GM23338 (cell line): ENCODE results near the gene CD82. TPM values are rescaled to one million over a fixed set of nuclear protein-coding genes. Genes with fewer than 3 reads are reported as not detected.

ENCODE experiments used
- ATAC-seq: fragments of 200-7000 bp; cut with Tn5 transposase; 3 replicates; pipeline ENCODE4 v1.9.1; 2020
- DNase-seq: peaks from one replicate; pipeline ENCODE4 v3.0.0-alpha.2; 2015; ENCODE audit warnings: low spot score
- H2AFZ ChIP-seq: fragments of 200-600 bp; sonication (generic); 2 replicates; pipeline ENCODE4 v1.8.0; 2016; ENCODE audit warnings: antibody characterized with exemption, mild to moderate bottlenecking, moderate library complexity
- H3F3A ChIP-seq: fragments of 200-600 bp; sonication (generic); replicated peaks from 2 replicates; pipeline ENCODE4 v1.8.0; 2017; ENCODE audit warnings: antibody characterized with exemption, mixed run types, low read depth
- H3K27ac ChIP-seq: fragments of 200-600 bp; sonication (generic); 2 replicates; pipeline ENCODE4 v1.6.1; 2016; ENCODE audit warnings: low read depth
- H3K27me3 ChIP-seq: fragments of 200-600 bp; sonication (generic); 2 replicates; pipeline ENCODE4 v1.8.0; 2016; ENCODE audit warnings: mild to moderate bottlenecking, mixed run types, moderate library complexity; ENCODE audit not compliant: insufficient read depth
- H3K36me3 ChIP-seq: fragments of 200-600 bp; sonication (generic); 2 replicates; pipeline ENCODE4 v1.8.0; 2016; ENCODE audit warnings: mild to moderate bottlenecking; ENCODE audit not compliant: insufficient read depth
- H3K4me1 ChIP-seq: fragments of 200-600 bp; sonication (generic); 2 replicates; pipeline ENCODE4 v1.8.0; 2016; ENCODE audit warnings: mild to moderate bottlenecking, moderate library complexity; ENCODE audit not compliant: insufficient read depth
- H3K4me2 ChIP-seq: fragments of 200-600 bp; sonication (generic); 2 replicates; pipeline ENCODE4 v1.7.1; 2017; ENCODE audit warnings: mixed run types
- H3K4me3 ChIP-seq: fragments of 200-600 bp; sonication (generic); 2 replicates; pipeline ENCODE4 v1.6.1; 2016; ENCODE audit warnings: mixed run types
- H3K79me2 ChIP-seq: fragments of 200-600 bp; sonication (generic); replicated peaks from 2 replicates; pipeline ENCODE4 v1.8.0; 2017; ENCODE audit warnings: mild to moderate bottlenecking; ENCODE audit not compliant: insufficient read depth
- H3K9me2 ChIP-seq: fragments of 200-600 bp; sonication (generic); 2 replicates; pipeline ENCODE4 v1.8.0; 2017; ENCODE audit not compliant: insufficient read depth
- H4K20me1 ChIP-seq: fragments of 200-600 bp; sonication (generic); replicated peaks from 2 replicates; pipeline ENCODE4 v1.8.0; 2017; ENCODE audit warnings: mild to moderate bottlenecking; ENCODE audit not compliant: insufficient read depth
- H3K27ac Mint-ChIP-seq: 2 replicates; pipeline ENCODE4 v1.8.0; 2020; ENCODE audit warnings: inconsistent platforms, mild to moderate bottlenecking, moderate library complexity, mixed read lengths
- H3K27me3 Mint-ChIP-seq: 3 replicates; pipeline ENCODE4 v1.8.0; 2022; ENCODE audit warnings: low read depth, mild to moderate bottlenecking, moderate library complexity, mixed read lengths, inconsistent platforms; ENCODE audit not compliant: insufficient read depth, poor library complexity
- H3K36me3 Mint-ChIP-seq: 3 replicates; pipeline ENCODE4 v1.8.0; 2021; ENCODE audit warnings: low read depth, mild to moderate bottlenecking, inconsistent platforms, moderate library complexity, mixed read lengths
- H3K4me1 Mint-ChIP-seq: 3 replicates; pipeline ENCODE4 v1.8.0; 2020; ENCODE audit warnings: mild to moderate bottlenecking, inconsistent platforms, mixed read lengths
- H3K4me3 Mint-ChIP-seq: 3 replicates; pipeline ENCODE4 v1.8.0; 2021; ENCODE audit warnings: moderate library complexity, mild to moderate bottlenecking, inconsistent platforms, mixed read lengths
- H3K9me3 Mint-ChIP-seq: 3 replicates; pipeline ENCODE4 v1.8.0; 2020; ENCODE audit warnings: moderate library complexity, mild to moderate bottlenecking, inconsistent platforms, mixed read lengths
- CREB1 ChIP-seq: fragments of 250-450 bp; sonication (Bioruptor Pico); IDR thresholded peaks from 2 replicates; pipeline ENCODE4 v1.5.0; 2020; ENCODE audit warnings: low read depth, mild to moderate bottlenecking, moderate library complexity
- CTCF ChIP-seq, 2 experiments: fragments of 200-600 bp in 1 of 2; sonication (generic) in 1 of 2; conservative IDR thresholded peaks; 2 replicates each; pipeline versions ENCODE4 v1.5.1 to v1.6.1; 2016 to 2017; ENCODE audit warnings: antibody characterized with exemption in 2 of 2, low read depth in 2 of 2, mild to moderate bottlenecking in 2 of 2, moderate library complexity in 1 of 2
- ETS1 ChIP-seq: IDR thresholded peaks from 2 replicates; pipeline ENCODE4 v1.6.1; 2016; ENCODE audit warnings: antibody characterized with exemption
- EZH2 ChIP-seq: fragments of 200-600 bp; sonication (generic); IDR thresholded peaks from one replicate; pipeline ENCODE4 v1.8.0; 2017; ENCODE audit warnings: antibody characterized with exemption, mild to moderate bottlenecking, low read depth; ENCODE audit not compliant: unreplicated experiment
- EZH2phosphoT487 ChIP-seq: fragments of 200-600 bp; sonication (generic); IDR thresholded peaks from one replicate; pipeline ENCODE4 v1.8.1; 2018; ENCODE audit warnings: antibody characterized with exemption; ENCODE audit not compliant: unreplicated experiment
- JUNB ChIP-seq: IDR thresholded peaks from one replicate; pipeline ENCODE4 v1.6.1; 2016; ENCODE audit warnings: antibody characterized with exemption; ENCODE audit not compliant: unreplicated experiment
- NANOG ChIP-seq: IDR thresholded peaks from 2 replicates; pipeline ENCODE4 v1.6.1; 2016; ENCODE audit warnings: antibody characterized with exemption, borderline replicate concordance
- POLR2AphosphoS5 ChIP-seq: IDR thresholded peaks from 2 replicates; pipeline ENCODE4 v1.6.1; 2016; ENCODE audit warnings: antibody characterized with exemption, low read depth
- REST ChIP-seq: IDR thresholded peaks from one replicate; pipeline ENCODE4 v1.6.1; 2018; ENCODE audit warnings: antibody characterized with exemption; ENCODE audit not compliant: unreplicated experiment
- STAT1 ChIP-seq: IDR thresholded peaks from one replicate; pipeline ENCODE4 v1.6.1; 2016; ENCODE audit warnings: antibody characterized with exemption; ENCODE audit not compliant: unreplicated experiment
- ZNF114 ChIP-seq: fragments of 250-450 bp; sonication (Bioruptor Pico); IDR thresholded peaks from 2 replicates; pipeline ENCODE4 v1.5.0; 2020; ENCODE audit warnings: mild to moderate bottlenecking, moderate library complexity
- ZNF331 ChIP-seq: fragments of 250-450 bp; sonication (Bioruptor Pico); IDR thresholded peaks from 2 replicates; pipeline ENCODE4 v1.5.0; 2020; ENCODE audit warnings: low read depth, mild to moderate bottlenecking, moderate library complexity
- ZNF462 ChIP-seq: fragments of 250-450 bp; sonication (Bioruptor Pico); IDR thresholded peaks from 2 replicates; pipeline ENCODE4 v1.5.0; 2020; ENCODE audit warnings: mild to moderate bottlenecking, moderate library complexity
- polyA plus RNA-seq: library from polyadenylated mRNA; unstranded; fragments of >200 nt; fragmentation: Nextera tagmentation; extraction: Ambion mirVana; gene quantifications from 2 replicates; pipeline ENCODE4 v1.2.1, GENCODE V29; 2016
- total RNA-seq: library from RNA; depleted of rRNA; stranded (reverse); fragments of >200 nt; shearing (Covaris generic); gene quantifications from 2 replicates; pipeline ENCODE4 v1.2.3, GENCODE V29; 2014

The CD82 gene
- total and polyA plus RNA-seq, 2 experiments from 2014 or later, result 4.4 to 4.9 TPM

GRCh38 chr11:44621784-44622183 lies 56.3 kb downstream of the CD82 start:
- ATAC-seq (no peak), DNase-seq (no peak)
- Histone ChIP-seq H3K27me3 (peaks cover 11% of the 10 kb centered on the region; the same call in 1 of the 2 replicates), H3K36me3 (no peaks in the 10 kb centered on the region), H3K27ac (no peak overlapping the region), H3K4me2 (no peak overlapping the region), H4K20me1 (no peaks in the 10 kb centered on the region), H3K4me1 (peaks cover 8% of the 10 kb centered on the region; the same call in 1 of the 2 replicates), H3F3A (no peaks in the 10 kb centered on the region; the same call in 1 of the 2 replicates), H2AFZ (no peak overlapping the region; the same call in 1 of the 2 replicates), H3K4me3 (no peak overlapping the region), H3K9me2 (no peaks in the 10 kb centered on the region), H3K79me2 (no peaks in the 10 kb centered on the region)
- Mint-ChIP-seq H3K27ac (no peak overlapping the region), H3K4me1 (peaks cover 21% of the 10 kb centered on the region), H3K36me3 (no peaks in the 10 kb centered on the region), H3K9me3 (peaks cover 5% of the 10 kb centered on the region; the same call in 1 of the 3 replicates), H3K27me3 (peaks cover 37% of the 10 kb centered on the region), H3K4me3 (0 out of 3 replicates have a peak overlapping the region, but pooled peaks have one; percentile 54)
- no peak for TF ChIP-seq JUNB
- TF ChIP-seq REST, result no peak
- TF ChIP-seq CTCF (conservative IDR thresholded peaks at IDR 0.05; ENCODE audit: low read depth in 2 of 2), result no peak
- no peak for TF ChIP-seq ZNF114
- TF ChIP-seq ETS1, result no peak
- no peak for TF ChIP-seq NANOG
- no peak for TF ChIP-seq POLR2AphosphoS5
- no peak for TF ChIP-seq STAT1
- no peak for TF ChIP-seq EZH2
- no peak for TF ChIP-seq ZNF462 (CRISPR knock-in tag)
- no peak for TF ChIP-seq ZNF331 (CRISPR knock-in tag)
- TF ChIP-seq CREB1 (CRISPR knock-in tag), result no peak
- no peak for TF ChIP-seq EZH2phosphoT487
